ENCODE data around the gene NCKAP5.

- TF ChIP-seq TCF12 (IDR thresholded peaks at IDR 0.05; ENCODE audit: low read depth): no peak
- TF ChIP-seq, protein P1, sequence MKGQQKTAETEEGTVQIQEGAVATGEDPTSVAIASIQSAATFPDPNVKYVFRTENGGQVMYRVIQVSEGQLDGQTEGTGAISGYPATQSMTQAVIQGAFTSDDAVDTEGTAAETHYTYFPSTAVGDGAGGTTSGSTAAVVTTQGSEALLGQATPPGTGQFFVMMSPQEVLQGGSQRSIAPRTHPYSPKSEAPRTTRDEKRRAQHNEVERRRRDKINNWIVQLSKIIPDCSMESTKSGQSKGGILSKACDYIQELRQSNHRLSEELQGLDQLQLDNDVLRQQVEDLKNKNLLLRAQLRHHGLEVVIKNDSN (IDR thresholded peaks at IDR 0.05): no peak
- TF ChIP-seq YY1 (IDR thresholded peaks at IDR 0.05; ENCODE audit: low read depth): no peak
- no peak for TF ChIP-seq EGR1 (IDR thresholded peaks at IDR 0.05)
- no peak for TF ChIP-seq CEBPB (IDR thresholded peaks at IDR 0.05)
- no peak for TF ChIP-seq RAD21 (IDR thresholded peaks at IDR 0.05; ENCODE audit: low read depth)
- no peak for TF ChIP-seq NFIC (IDR thresholded peaks at IDR 0.05)
- no peak for TF ChIP-seq EP300 (IDR thresholded peaks at IDR 0.05; ENCODE audit: borderline replicate concordance)
- no peak for TF ChIP-seq MAX (IDR thresholded peaks at IDR 0.05)
- TF ChIP-seq, protein P2, sequence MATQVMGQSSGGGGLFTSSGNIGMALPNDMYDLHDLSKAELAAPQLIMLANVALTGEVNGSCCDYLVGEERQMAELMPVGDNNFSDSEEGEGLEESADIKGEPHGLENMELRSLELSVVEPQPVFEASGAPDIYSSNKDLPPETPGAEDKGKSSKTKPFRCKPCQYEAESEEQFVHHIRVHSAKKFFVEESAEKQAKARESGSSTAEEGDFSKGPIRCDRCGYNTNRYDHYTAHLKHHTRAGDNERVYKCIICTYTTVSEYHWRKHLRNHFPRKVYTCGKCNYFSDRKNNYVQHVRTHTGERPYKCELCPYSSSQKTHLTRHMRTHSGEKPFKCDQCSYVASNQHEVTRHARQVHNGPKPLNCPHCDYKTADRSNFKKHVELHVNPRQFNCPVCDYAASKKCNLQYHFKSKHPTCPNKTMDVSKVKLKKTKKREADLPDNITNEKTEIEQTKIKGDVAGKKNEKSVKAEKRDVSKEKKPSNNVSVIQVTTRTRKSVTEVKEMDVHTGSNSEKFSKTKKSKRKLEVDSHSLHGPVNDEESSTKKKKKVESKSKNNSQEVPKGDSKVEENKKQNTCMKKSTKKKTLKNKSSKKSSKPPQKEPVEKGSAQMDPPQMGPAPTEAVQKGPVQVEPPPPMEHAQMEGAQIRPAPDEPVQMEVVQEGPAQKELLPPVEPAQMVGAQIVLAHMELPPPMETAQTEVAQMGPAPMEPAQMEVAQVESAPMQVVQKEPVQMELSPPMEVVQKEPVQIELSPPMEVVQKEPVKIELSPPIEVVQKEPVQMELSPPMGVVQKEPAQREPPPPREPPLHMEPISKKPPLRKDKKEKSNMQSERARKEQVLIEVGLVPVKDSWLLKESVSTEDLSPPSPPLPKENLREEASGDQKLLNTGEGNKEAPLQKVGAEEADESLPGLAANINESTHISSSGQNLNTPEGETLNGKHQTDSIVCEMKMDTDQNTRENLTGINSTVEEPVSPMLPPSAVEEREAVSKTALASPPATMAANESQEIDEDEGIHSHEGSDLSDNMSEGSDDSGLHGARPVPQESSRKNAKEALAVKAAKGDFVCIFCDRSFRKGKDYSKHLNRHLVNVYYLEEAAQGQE (IDR thresholded peaks at IDR 0.05; ENCODE audit: low read depth): no peak
These were observed 46.1 kb downstream of the NCKAP5 start for GRCh38 chr2:133522204-133522603.
